ENCODE measurements around the gene NOTCH3.

The NOTCH3 gene

GRCh38 chr19:15175609-15176008 lies 25.2 kb downstream of the NOTCH3 start:
- H3K27ac ChIP-seq: no peak overlapping the region
- no peak for TF ChIP-seq ZFX (IDR thresholded peaks at IDR 0.05; ENCODE audit: borderline replicate concordance)
- TF ChIP-seq, protein P1, sequence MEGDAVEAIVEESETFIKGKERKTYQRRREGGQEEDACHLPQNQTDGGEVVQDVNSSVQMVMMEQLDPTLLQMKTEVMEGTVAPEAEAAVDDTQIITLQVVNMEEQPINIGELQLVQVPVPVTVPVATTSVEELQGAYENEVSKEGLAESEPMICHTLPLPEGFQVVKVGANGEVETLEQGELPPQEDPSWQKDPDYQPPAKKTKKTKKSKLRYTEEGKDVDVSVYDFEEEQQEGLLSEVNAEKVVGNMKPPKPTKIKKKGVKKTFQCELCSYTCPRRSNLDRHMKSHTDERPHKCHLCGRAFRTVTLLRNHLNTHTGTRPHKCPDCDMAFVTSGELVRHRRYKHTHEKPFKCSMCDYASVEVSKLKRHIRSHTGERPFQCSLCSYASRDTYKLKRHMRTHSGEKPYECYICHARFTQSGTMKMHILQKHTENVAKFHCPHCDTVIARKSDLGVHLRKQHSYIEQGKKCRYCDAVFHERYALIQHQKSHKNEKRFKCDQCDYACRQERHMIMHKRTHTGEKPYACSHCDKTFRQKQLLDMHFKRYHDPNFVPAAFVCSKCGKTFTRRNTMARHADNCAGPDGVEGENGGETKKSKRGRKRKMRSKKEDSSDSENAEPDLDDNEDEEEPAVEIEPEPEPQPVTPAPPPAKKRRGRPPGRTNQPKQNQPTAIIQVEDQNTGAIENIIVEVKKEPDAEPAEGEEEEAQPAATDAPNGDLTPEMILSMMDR (IDR thresholded peaks at IDR 0.05): no peak

GRCh38 chr19:15173746-15174404 lies 26.9 kb downstream of the NOTCH3 start:
- TF ChIP-seq, protein P1 (IDR thresholded peaks at IDR 0.05): peak; percentile 34; the same call in 1 of the 2 replicates
- TF ChIP-seq ZFX (IDR thresholded peaks at IDR 0.05; ENCODE audit: borderline replicate concordance): no peak
- no peak overlapping the region for H3K27ac ChIP-seq

DNA sequence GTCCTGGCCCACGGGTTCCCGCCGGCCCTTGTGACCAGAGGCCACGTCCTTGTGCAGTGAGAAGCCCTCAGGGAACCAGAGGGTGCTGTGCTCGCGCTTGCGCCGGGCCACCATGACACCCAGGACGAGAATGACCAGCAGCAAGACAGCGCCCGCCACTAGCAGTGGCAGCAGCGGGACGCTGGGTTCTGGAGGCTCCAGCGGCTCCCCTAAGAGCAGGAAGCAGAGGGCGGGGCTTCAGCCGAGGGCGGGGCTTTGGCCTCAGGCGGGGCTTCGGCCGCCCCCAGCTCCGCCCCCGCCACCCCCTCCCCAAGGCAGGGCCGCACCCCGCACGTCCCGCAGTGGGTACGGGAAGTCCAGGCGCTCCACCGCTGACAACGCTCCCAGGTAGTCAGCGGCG lies 30.4 kb downstream of the NOTCH3 start:
- no peak overlapping the region for H3K27ac ChIP-seq
- TF ChIP-seq ZFX (IDR thresholded peaks at IDR 0.05; ENCODE audit: borderline replicate concordance): no peak
- TF ChIP-seq, protein P1 (IDR thresholded peaks at IDR 0.05): no peak

GRCh38 chr19:15169541-15170285 lies 31.1 kb downstream of the NOTCH3 start:
- H3K27ac ChIP-seq: no peak overlapping the region
- no peak for TF ChIP-seq ZFX (IDR thresholded peaks at IDR 0.05; ENCODE audit: borderline replicate concordance)
- TF ChIP-seq, protein P1 (IDR thresholded peaks at IDR 0.05): no peak

DNA sequence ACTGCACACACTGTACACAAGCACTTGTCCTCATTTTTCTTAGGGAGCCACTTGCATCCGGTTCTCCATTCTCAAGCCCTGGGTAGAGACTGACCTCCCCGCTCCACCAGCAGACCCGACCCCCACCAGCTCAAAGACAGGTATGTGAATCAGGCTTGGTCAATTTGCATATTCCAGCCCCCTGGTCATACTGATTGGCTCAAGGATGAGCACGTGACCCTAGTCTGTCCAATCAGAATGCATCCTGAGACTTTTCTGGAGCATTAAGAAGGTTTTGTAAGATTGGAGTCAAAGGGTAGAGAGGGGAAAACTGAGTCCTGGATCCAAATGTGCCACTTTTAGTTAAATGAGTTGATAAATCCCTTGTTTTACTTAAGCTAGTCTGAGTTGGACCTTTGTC lies 34.1 kb downstream of the NOTCH3 start:
- TF ChIP-seq, protein P1 (IDR thresholded peaks at IDR 0.05): no peak
- no peak for TF ChIP-seq ZFX (IDR thresholded peaks at IDR 0.05; ENCODE audit: borderline replicate concordance)
- H3K27ac ChIP-seq: no peak overlapping the region

GRCh38 chr19:15161028-15161984 lies 39.5 kb downstream of the NOTCH3 start:
- no peak overlapping the region for H3K27ac ChIP-seq
- TF ChIP-seq ZFX (IDR thresholded peaks at IDR 0.05; ENCODE audit: borderline replicate concordance): no peak
- TF ChIP-seq, protein P1 (IDR thresholded peaks at IDR 0.05): peak; percentile 76
